ENCODE measurements around the gene INSM2.

GRCh38 chr14:35525695-35526094, 8.3 kb upstream of the INSM2 start:
- TF ChIP-seq CTCF (IDR thresholded peaks at IDR 0.05 in 2 of 3, conservative IDR thresholded peaks at IDR 0.05 in 1 of 3; ENCODE audit: control insufficient read depth in 2 of 3, extremely low read depth in 1 of 3, insufficient read depth in 1 of 3, low read depth in 3 of 3, low read length in 3 of 3): no peak
- TF ChIP-seq BCL3 (IDR thresholded peaks at IDR 0.05; ENCODE audit: borderline replicate concordance, insufficient read depth, low read depth, low read length, poor library complexity, severe bottlenecking): no peak
- TF ChIP-seq EZH2 (IDR thresholded peaks at IDR 0.05; ENCODE audit: borderline replicate concordance, control insufficient read depth, low read depth, low read length): no peak
- TF ChIP-seq POLR2A (IDR thresholded peaks at IDR 0.05; ENCODE audit: low read depth, low read length): no peak
- TF ChIP-seq ATF3 (IDR thresholded peaks at IDR 0.05; ENCODE audit: borderline replicate concordance, extremely low read depth, low read depth, low read length): no peak
- no peak for TF ChIP-seq CUX1 (IDR thresholded peaks at IDR 0.05; ENCODE audit: insufficient replicate concordance, low read depth, low read length)
- no peak for TF ChIP-seq ZBTB4 (CRISPR knock-in tag; IDR thresholded peaks at IDR 0.05)
- TF ChIP-seq CHD1 (IDR thresholded peaks at IDR 0.05; ENCODE audit: low read depth, low read length): no peak

Measured in GM12878 (cell line).